Activated CD4-positive, CD25-positive, alpha-beta regulatory T cell (primary cell): ENCODE results near the gene FBXO44.
A peak's percentile ranks its signal among the peaks of the same experiment; 100 is the strongest.

ENCODE experiments used
- DNase-seq, 4 experiments: peaks; one replicate each; lab custom pipeline; 2025; lab: John Stamatoyannopoulos, UW

FBXO44 gene

GRCh38 chr1:11659748-11660147, 5.1 kb downstream of the FBXO44 start:
- no peak for DNase-seq

GRCh38 chr1:11661103-11661502, 6.4 kb downstream of the FBXO44 start:
- DNase-seq: no peak

GRCh38 chr1:11664336-11665065, 9.8 kb downstream of the FBXO44 start:
- DNase-seq: peak; percentile 27 to 44 (median 34)

- no peak for DNase-seq
These were observed 13.8 kb downstream of the FBXO44 start for GRCh38 chr1:11668516-11668915.

GRCh38 chr1:11670747-11671146, 16.1 kb downstream of the FBXO44 start:
- DNase-seq: no peak

- DNase-seq: no peak
These were observed 16.5 kb downstream of the FBXO44 start for GRCh38 chr1:11671205-11671543.

GRCh38 chr1:11671544-11672286, 17.0 kb downstream of the FBXO44 start:
- DNase-seq: no peak

- no peak for DNase-seq
These were observed 18.6 kb downstream of the FBXO44 start for GRCh38 chr1:11673089-11673769.

- no peak for DNase-seq
These were observed 19.8 kb downstream of the FBXO44 start for GRCh38 chr1:11674488-11674887.

- DNase-seq: no peak
These were observed 20.6 kb downstream of the FBXO44 start for GRCh38 chr1:11675325-11675724.

- DNase-seq: no peak
These were observed 21.9 kb downstream of the FBXO44 start for GRCh38 chr1:11676386-11677103.

- no peak for DNase-seq
These were observed 23.8 kb downstream of the FBXO44 start for GRCh38 chr1:11678442-11678841.

GRCh38 chr1:11680270-11681070, 25.8 kb downstream of the FBXO44 start:
- DNase-seq: no peak

GRCh38 chr1:11681071-11681771, 26.5 kb downstream of the FBXO44 start, which contains the start of gene MAD2L2:
Gene MAD2L2 (minus strand): TSS chr1:11681148. CDS start chr1:11680601, 547 bp downstream.
- peak; percentile 68 to 88 (median 79) for DNase-seq

- DNase-seq: no peak
These were observed 27.7 kb downstream of the FBXO44 start for GRCh38 chr1:11682287-11682771.

GRCh38 chr1:11682799-11683198, 28.1 kb downstream of the FBXO44 start:
- no peak for DNase-seq

- no peak for DNase-seq
These were observed 29.4 kb downstream of the FBXO44 start for GRCh38 chr1:11684070-11684469.

GRCh38 chr1:11685210-11685752, 30.6 kb downstream of the FBXO44 start:
- no peak for DNase-seq

GRCh38 chr1:11688506-11688905, 33.8 kb downstream of the FBXO44 start:
- no peak for DNase-seq
